IPS-15b (cell line): ENCODE data around the gene TYW1B.
"Not testable (repeated sequence)": the region's sequence is repeated elsewhere in the genome, so short reads cannot be mapped to it uniquely, and the experiment has no call there.

Experiments used
- H3K27me3 ChIP-seq: one replicate; pipeline ENCODE4 v1.6.1; 2013; ENCODE audit warnings: low read length; ENCODE audit not compliant: control insufficient read depth, insufficient read depth
- H3K36me3 ChIP-seq: one replicate; pipeline ENCODE4 v1.6.1; 2013; ENCODE audit warnings: low read length; ENCODE audit not compliant: control insufficient read depth, insufficient read depth
- H3K4me1 ChIP-seq: one replicate; pipeline ENCODE4 v1.6.1; 2013; ENCODE audit warnings: mild to moderate bottlenecking, low read length; ENCODE audit not compliant: control insufficient read depth, insufficient read depth
- H3K4me3 ChIP-seq: one replicate; pipeline ENCODE4 v1.5.1; 2013; ENCODE audit warnings: low read depth, low read length
- H3K9ac ChIP-seq: one replicate; pipeline ENCODE4 v1.6.1; 2013; ENCODE audit warnings: low read depth, mild to moderate bottlenecking, low read length
- H3K9me3 ChIP-seq: one replicate; pipeline ENCODE4 v1.6.1; 2013; ENCODE audit warnings: mild to moderate bottlenecking, low read length; ENCODE audit not compliant: control insufficient read depth, insufficient read depth

The TYW1B gene

GRCh38 chr7:72603476-72603875, 224.5 kb downstream of the TYW1B start:
- H3K4me1 ChIP-seq, H3K9ac ChIP-seq, H3K27me3 ChIP-seq, H3K9me3 ChIP-seq, H3K4me3 ChIP-seq, H3K36me3 ChIP-seq: not testable (repeated sequence)

- no peaks in the 10 kb centered on the region for H3K27me3 ChIP-seq
- H3K9me3 ChIP-seq, result no peaks in the 10 kb centered on the region
- no peaks in the 10 kb centered on the region for H3K4me1 ChIP-seq
Measured at GRCh38 chr7:72603073-72603472, 224.9 kb downstream of the TYW1B start.

GRCh38 chr7:72601683-72602082, 226.3 kb downstream of the TYW1B start:
- H3K9ac ChIP-seq, H3K36me3 ChIP-seq, H3K9me3 ChIP-seq, H3K4me1 ChIP-seq, H3K27me3 ChIP-seq, H3K4me3 ChIP-seq: not testable (repeated sequence)

More at GRCh38 chr7:72603073-72603472, 224.9 kb downstream of the TYW1B start:
- Histone ChIP-seq H3K4me3 (no peak overlapping the region), H3K36me3 (no peaks in the 10 kb centered on the region), H3K9ac (no peak overlapping the region)

- H3K4me3 ChIP-seq, H3K9ac ChIP-seq, H3K9me3 ChIP-seq, H3K36me3 ChIP-seq, H3K4me1 ChIP-seq, H3K27me3 ChIP-seq: not testable (repeated sequence)
Measured at GRCh38 chr7:72590023-72590422, 238.0 kb downstream of the TYW1B start.

GRCh38 chr7:72587267-72587666, 240.7 kb downstream of the TYW1B start:
- not testable (repeated sequence) for H3K27me3 ChIP-seq, H3K4me3 ChIP-seq, H3K4me1 ChIP-seq, H3K9me3 ChIP-seq, H3K9ac ChIP-seq, H3K36me3 ChIP-seq

GRCh38 chr7:72584576-72584975, 243.4 kb downstream of the TYW1B start:
- not testable (repeated sequence) for H3K9me3 ChIP-seq, H3K4me1 ChIP-seq, H3K36me3 ChIP-seq, H3K4me3 ChIP-seq, H3K27me3 ChIP-seq, H3K9ac ChIP-seq

- H3K9me3 ChIP-seq, H3K36me3 ChIP-seq, H3K4me3 ChIP-seq, H3K4me1 ChIP-seq, H3K9ac ChIP-seq, H3K27me3 ChIP-seq: not testable (repeated sequence)
Measured at GRCh38 chr7:72583620-72584361, 244.2 kb downstream of the TYW1B start.

- H3K9me3 ChIP-seq, H3K27me3 ChIP-seq, H3K36me3 ChIP-seq, H3K9ac ChIP-seq, H3K4me1 ChIP-seq, H3K4me3 ChIP-seq: not testable (repeated sequence)
Measured at GRCh38 chr7:72580142-72580770, 247.7 kb downstream of the TYW1B start.

- Histone ChIP-seq H3K9ac (no peak overlapping the region), H3K4me1 (no peaks in the 10 kb centered on the region), H3K27me3 (no peaks in the 10 kb centered on the region), H3K36me3 (no peaks in the 10 kb centered on the region), H3K4me3 (no peak overlapping the region), H3K9me3 (no peaks in the 10 kb centered on the region)
Measured at GRCh38 chr7:72577107-72577506, 250.9 kb downstream of the TYW1B start.

- H3K9me3 ChIP-seq, H3K4me3 ChIP-seq, H3K27me3 ChIP-seq, H3K9ac ChIP-seq, H3K36me3 ChIP-seq, H3K4me1 ChIP-seq: not testable (repeated sequence)
Measured at GRCh38 chr7:72561988-72562387, 266.0 kb downstream of the TYW1B start.

GRCh38 chr7:72559546-72559945, 268.5 kb downstream of the TYW1B start:
- not testable (repeated sequence) for H3K9me3 ChIP-seq, H3K36me3 ChIP-seq, H3K4me3 ChIP-seq, H3K27me3 ChIP-seq, H3K4me1 ChIP-seq, H3K9ac ChIP-seq

- not testable (repeated sequence) for H3K4me1 ChIP-seq, H3K9me3 ChIP-seq, H3K27me3 ChIP-seq, H3K4me3 ChIP-seq, H3K36me3 ChIP-seq, H3K9ac ChIP-seq
Measured at GRCh38 chr7:72556733-72557132, 271.3 kb downstream of the TYW1B start.
